GM12875 (cell line): Measurements from ENCODE around the gene MBOAT2.

ENCODE experiments used
- H3K4me3 ChIP-seq: one replicate; pipeline ENCODE4 v1.5.1; 2011; ENCODE audit warnings: low read depth, low read length, control low read depth
- TF ChIP-seq, protein P1 (sequence below): IDR thresholded peaks from 2 replicates; pipeline ENCODE4 v1.5.1; 2011; ENCODE audit warnings: low read depth, mild to moderate bottlenecking, control low read depth, inconsistent platforms, low read length, moderate library complexity, borderline replicate concordance; ENCODE audit not compliant: insufficient read depth

Gene MBOAT2

DNA sequence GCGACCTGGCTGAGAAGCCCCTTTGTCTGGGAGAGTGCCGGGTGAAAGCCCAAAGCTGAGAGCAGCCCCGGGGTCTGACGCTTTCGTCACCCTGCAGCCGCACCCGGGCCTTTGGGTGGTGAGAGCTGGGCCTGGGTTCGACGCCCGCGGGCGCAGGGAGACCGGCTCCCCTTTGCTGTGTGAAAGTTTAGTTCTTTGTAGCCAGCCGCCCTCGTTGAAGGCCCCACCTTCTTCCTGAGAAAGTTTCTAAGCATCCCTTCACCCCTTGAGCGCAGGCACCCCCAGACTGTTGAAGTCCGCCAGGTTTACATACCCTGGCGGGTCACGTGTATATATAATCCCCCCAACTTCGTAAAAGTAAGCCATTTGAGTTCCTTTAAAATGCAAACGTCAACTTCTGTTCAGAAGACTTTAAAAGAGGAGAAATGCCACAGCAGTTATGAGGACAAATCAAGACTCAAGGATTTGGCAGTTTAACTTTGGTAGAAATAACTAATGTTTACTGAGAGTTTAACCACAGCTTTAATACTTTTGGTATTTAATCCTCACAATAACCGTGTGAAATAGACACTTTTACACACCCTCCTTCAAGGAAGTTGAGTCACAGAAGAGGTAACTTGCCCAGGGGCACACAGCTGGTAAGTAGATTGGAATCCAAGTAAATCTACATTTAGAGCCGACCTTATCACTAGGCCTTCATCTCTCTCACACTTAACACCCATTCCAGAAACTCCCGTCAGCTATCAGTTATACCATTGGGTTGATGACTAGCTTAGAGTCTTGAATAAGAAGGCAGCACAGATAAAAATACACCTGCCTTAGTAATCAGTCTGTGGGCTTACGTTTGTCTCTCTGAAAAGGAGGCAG lies 1.1 kb upstream of the MBOAT2 start:
- H3K4me3 ChIP-seq, result peak overlapping the region; percentile 49
- TF ChIP-seq, protein P1, sequence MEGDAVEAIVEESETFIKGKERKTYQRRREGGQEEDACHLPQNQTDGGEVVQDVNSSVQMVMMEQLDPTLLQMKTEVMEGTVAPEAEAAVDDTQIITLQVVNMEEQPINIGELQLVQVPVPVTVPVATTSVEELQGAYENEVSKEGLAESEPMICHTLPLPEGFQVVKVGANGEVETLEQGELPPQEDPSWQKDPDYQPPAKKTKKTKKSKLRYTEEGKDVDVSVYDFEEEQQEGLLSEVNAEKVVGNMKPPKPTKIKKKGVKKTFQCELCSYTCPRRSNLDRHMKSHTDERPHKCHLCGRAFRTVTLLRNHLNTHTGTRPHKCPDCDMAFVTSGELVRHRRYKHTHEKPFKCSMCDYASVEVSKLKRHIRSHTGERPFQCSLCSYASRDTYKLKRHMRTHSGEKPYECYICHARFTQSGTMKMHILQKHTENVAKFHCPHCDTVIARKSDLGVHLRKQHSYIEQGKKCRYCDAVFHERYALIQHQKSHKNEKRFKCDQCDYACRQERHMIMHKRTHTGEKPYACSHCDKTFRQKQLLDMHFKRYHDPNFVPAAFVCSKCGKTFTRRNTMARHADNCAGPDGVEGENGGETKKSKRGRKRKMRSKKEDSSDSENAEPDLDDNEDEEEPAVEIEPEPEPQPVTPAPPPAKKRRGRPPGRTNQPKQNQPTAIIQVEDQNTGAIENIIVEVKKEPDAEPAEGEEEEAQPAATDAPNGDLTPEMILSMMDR, result no peak

DNA sequence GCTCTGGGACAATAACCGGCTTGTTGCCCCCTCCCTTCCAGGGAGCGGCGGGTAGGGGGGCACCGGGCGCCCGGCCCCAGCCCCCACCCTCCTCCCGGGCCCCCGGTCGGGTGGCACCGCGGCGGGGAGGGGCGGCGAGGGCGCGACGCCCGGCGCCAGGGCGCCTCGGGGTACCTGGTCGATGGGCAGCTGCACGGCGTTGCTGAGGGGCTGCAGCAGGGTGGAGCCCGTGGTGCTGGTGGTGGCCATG lies 193 bp downstream of the MBOAT2 start:
- TF ChIP-seq, protein P1, result no peak
- peak overlapping the region; percentile 51 for H3K4me3 ChIP-seq

DNA sequence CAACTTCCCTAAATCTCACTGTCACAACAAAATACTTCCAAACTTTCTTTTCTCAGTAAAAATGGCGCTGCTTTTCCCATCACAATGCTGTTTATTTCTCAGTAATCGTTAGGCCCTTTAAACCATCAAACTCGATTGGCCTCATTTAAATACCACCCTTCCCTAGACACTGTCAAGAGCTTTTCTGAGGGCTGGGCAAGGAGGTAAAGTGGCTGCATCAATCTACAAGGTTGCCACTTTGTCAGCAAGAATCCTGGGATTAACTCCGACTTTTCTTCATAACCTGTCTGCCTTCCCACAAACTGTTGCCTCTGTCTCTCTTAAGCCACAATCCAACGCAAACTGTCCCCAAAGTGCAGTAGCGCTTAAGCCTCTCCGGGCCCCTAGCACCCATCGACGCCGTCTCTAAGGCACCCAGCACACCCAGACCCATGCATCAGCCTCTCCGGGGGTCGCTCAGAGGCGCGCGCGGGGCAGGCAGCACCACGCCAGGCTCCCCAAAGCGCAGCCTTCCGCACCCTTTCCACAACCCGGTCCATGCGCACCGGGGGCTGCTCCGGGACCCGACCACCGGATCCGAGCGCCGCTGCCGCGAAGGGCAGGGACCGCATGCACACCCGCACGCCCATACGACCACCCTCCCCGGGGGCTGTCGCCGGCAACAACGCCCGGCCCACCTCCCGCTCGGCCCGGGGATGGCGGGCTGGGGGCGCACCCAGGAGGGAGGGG lies 683 bp downstream of the MBOAT2 start:
- H3K4me3 ChIP-seq, result peak overlapping the region; percentile 51
- TF ChIP-seq, protein P1, result no peak

DNA sequence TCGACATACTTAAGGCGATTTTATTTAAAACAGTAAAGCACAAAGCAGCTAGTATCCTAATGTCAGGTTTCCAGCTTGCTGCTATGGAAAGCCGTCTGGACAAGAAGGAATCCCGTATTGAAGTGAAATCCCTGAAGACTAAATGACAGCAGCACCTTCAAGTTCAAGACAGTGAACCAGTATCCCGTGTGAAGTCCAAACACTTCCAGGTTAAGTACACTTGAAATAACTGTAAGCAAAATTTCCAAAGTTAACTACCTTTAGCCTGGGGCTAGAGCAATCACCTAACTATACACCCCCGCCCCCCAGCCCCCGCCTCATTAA lies 1.2 kb downstream of the MBOAT2 start:
- TF ChIP-seq, protein P1, result no peak
- H3K4me3 ChIP-seq, result no peak overlapping the region

DNA sequence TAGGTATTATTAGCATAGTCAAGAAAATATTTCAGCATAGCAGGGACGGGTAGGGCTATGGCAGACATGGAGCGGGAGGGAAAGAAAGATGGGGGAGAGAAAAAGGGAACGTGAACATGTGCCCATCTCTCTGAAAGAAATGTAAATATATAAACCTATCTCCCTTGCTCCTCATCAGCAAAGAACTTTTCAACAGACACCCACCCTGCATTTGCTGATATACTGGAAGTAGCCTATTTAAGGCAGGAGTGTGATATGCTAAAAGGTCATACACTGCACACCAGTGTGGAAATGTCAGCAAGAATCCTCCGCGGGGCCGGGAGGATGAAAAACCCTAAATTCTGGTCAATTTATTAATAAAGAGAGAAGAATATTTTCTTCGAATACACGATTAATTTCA lies 1.7 kb downstream of the MBOAT2 start:
- TF ChIP-seq, protein P1, result no peak
- no peak overlapping the region for H3K4me3 ChIP-seq

DNA sequence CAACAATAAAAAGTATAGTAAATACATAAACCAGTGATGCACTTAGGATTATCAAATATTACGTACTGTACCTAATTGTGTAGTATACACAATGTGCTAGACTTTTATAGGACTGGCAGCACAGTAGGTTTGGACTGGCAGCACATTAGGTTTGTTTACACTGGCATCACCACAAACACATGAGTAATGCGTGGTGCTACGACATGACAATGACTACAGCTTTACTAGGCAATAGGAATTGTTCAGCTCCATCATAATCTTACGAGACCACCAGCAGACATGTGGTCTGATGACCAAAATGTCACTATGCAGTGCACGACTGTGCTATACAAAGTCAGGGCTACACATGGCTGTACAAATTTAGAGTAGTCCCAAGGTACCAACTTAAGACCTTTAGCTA lies 2.3 kb downstream of the MBOAT2 start:
- no peak overlapping the region for H3K4me3 ChIP-seq
- TF ChIP-seq, protein P1, result no peak

DNA sequence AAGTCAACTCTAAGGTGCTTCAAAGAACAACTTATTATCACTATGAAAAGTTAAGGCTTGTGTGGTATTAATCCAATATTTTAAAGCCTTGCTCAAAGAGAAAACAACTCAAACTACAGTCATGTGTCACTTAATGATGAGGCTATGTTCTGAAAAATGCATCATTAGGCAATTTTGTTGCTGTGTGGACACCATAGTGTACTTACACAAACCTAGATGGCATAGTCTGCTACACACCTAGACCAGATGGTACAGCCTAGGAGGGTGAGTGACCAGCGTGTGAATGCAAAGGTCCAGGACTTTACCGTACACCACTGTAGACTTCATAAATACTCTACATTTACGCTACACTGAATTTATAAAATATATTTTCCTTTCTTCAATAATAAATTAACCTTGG lies 3.0 kb downstream of the MBOAT2 start:
- TF ChIP-seq, protein P1, result no peak
- H3K4me3 ChIP-seq, result no peak overlapping the region
